PFSK-1 (cell line): Measurements from ENCODE around the gene GNAS-AS1.

ENCODE experiments used
- FOXP2 ChIP-seq: optimal IDR thresholded peaks from 2 replicates; pipeline ENCODE3; 2011; ENCODE audit warnings: borderline replicate concordance, control low read depth, inconsistent platforms; ENCODE audit not compliant: insufficient read depth; ENCODE audit errors: extremely low read length, extremely low read depth
- POLR2AphosphoS5 ChIP-seq: IDR thresholded peaks from 2 replicates; pipeline ENCODE4 v1.6.1; 2012; ENCODE audit warnings: low read depth, mild to moderate bottlenecking, control low read depth, low read length, moderate library complexity
- SIN3A ChIP-seq: IDR thresholded peaks from 2 replicates; pipeline ENCODE4 v1.6.1; 2012; ENCODE audit warnings: mild to moderate bottlenecking, low read length, moderate library complexity, borderline replicate concordance; ENCODE audit not compliant: insufficient read depth
- TAF1 ChIP-seq: IDR thresholded peaks from 2 replicates; pipeline ENCODE4 v1.6.1; 2012; ENCODE audit warnings: low read length, control low read depth, borderline replicate concordance; ENCODE audit not compliant: insufficient read depth
- TF ChIP-seq, protein P1 (sequence below), 2 experiments: IDR thresholded peaks; 2 replicates each; pipeline versions ENCODE4 v1.6.1 to v1.8.0; 2011 to 2012; ENCODE audit warnings: low read depth in 2 of 2, low read length in 2 of 2, control low read depth in 1 of 2, inconsistent platforms in 1 of 2, mild to moderate bottlenecking in 1 of 2, moderate library complexity in 1 of 2; ENCODE audit not compliant: insufficient read depth in 1 of 2

GNAS-AS1 gene

DNA sequence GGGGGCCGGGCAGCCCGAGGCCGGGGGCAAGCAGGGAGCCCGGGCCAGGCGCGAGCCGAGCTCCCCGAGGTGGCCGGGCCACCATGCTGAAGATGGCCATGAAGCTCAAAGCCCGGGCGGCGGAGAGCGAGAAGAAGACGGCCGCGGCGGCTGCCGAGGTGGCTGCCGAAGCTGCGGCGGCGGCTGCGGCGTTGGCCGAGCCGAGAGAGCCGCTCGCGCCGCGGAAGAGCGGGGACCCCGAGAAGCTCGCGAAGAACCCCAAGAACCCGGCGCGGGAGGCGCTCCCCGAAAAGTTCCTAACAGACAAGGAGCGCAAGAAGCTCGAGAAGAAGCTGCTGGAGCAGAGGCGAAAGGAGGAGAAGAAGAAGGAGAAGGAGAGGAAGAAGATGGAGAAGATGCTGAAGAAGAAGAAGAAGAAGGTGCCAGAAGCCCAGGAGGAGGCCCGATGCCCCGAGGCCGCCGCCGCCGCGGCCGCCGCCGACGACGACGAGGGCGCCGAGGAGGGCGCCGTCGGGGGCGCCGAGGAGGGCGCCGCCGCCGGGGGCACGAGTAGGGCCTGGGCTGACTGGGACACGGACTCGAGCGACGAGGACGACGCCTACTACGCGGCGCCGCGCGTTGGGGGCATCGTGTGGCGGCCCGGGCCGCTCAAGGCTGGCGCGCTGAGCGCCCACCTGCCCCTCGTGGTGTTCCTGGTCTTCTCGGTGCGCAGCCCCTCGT lies 39.3 kb upstream of the GNAS-AS1 start:
- TF ChIP-seq TAF1 (no peak), FOXP2 (no peak), POLR2AphosphoS5 (no peak), SIN3A (no peak)
- TF ChIP-seq, protein P1, sequence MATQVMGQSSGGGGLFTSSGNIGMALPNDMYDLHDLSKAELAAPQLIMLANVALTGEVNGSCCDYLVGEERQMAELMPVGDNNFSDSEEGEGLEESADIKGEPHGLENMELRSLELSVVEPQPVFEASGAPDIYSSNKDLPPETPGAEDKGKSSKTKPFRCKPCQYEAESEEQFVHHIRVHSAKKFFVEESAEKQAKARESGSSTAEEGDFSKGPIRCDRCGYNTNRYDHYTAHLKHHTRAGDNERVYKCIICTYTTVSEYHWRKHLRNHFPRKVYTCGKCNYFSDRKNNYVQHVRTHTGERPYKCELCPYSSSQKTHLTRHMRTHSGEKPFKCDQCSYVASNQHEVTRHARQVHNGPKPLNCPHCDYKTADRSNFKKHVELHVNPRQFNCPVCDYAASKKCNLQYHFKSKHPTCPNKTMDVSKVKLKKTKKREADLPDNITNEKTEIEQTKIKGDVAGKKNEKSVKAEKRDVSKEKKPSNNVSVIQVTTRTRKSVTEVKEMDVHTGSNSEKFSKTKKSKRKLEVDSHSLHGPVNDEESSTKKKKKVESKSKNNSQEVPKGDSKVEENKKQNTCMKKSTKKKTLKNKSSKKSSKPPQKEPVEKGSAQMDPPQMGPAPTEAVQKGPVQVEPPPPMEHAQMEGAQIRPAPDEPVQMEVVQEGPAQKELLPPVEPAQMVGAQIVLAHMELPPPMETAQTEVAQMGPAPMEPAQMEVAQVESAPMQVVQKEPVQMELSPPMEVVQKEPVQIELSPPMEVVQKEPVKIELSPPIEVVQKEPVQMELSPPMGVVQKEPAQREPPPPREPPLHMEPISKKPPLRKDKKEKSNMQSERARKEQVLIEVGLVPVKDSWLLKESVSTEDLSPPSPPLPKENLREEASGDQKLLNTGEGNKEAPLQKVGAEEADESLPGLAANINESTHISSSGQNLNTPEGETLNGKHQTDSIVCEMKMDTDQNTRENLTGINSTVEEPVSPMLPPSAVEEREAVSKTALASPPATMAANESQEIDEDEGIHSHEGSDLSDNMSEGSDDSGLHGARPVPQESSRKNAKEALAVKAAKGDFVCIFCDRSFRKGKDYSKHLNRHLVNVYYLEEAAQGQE (IDR thresholded peaks at IDR 0.05; ENCODE audit: insufficient read depth in 1 of 2, low read depth in 2 of 2, low read length in 2 of 2): no peak

DNA sequence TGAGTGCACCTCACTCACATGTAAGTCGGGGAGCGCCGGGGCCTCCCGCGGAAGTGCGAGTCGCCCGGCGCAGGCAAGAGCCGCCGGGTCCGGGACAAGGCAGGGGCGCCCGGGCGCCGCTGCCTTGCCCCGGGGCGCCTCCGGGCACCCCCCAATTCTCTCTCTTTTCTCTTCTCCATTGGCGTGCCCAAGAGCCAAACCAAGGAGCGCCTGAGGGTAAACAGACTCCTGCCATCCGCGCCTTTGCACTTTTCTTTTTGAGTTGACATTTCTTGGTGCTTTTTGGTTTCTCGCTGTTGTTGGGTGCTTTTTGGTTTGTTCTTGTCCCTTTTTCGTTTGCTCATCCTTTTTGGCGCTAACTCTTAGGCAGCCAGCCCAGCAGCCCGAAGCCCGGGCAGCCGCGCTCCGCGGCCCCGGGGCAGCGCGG lies 38.6 kb upstream of the GNAS-AS1 start:
- no peak for TF ChIP-seq SIN3A
- no peak for TF ChIP-seq POLR2AphosphoS5
- TF ChIP-seq FOXP2: no peak
- TF ChIP-seq, protein P1 (IDR thresholded peaks at IDR 0.05; ENCODE audit: insufficient read depth in 1 of 2, low read depth in 2 of 2, low read length in 2 of 2): no peak
- no peak for TF ChIP-seq TAF1

DNA sequence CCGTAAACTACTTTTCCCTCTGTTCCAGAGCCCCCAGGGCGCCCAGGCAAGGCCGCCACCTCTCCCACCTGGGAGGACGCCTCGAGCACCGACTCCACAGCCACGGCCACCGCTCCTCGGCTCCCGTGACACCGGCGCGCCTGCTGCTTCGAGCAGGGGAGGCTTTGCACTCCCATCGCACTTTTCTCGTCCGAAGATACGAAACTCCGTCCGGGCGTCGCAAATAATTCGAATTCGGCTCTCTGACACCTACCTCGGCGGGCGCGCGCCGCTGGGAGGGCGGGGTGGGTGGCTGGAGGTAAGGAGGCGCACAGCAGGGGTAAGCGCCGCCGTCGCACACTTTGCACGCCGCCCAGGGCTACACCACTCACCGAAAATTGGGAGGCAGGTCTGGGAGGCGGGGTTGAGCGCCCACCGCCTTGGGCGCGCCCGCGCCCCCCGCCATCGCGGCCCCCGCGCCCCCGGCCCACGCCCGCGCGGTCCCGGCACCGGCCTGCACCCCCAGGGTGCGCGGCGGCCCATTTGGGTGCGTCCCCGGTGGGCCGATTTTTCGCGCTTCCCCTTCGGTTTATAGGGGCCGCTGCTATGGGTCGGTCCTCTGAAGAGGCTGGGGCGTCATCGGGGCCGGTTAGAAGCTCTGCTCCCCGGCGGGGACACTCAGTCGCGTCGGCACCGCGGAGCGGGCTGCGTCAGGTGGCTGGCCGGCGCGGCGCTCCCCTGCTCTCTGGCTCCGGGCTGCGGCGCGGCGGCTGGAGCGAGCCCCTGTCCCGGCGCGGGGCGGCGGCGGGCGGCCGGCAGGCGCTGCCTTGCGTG lies 38.0 kb upstream of the GNAS-AS1 start:
- TF ChIP-seq POLR2AphosphoS5: no peak
- TF ChIP-seq SIN3A: no peak
- TF ChIP-seq TAF1: no peak
- TF ChIP-seq, protein P1 (IDR thresholded peaks at IDR 0.05; ENCODE audit: insufficient read depth in 1 of 2, low read depth in 2 of 2, low read length in 2 of 2): no peak
- TF ChIP-seq FOXP2: no peak

DNA sequence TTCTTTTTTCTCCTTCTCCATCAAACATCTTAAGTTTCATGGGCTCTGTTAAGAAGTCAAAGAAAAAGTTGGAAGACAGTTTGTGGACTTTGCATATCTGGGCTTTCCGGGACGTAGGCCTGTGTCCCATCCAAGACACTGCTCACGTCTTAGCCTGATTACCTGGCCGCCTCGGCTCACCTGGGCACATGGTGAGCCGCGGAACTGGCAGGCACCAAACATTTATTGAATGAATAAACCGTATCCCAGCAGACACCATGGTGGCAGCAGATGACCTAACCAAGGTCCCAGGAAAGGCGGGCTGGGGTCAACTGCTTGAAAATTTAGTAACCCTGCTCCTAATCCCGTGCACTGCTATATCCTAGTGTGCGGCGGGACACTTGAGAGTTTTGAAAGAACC lies 37.4 kb upstream of the GNAS-AS1 start:
- TF ChIP-seq POLR2AphosphoS5 (no peak), FOXP2 (no peak), SIN3A (no peak), TAF1 (no peak)
- TF ChIP-seq, protein P1 (IDR thresholded peaks at IDR 0.05; ENCODE audit: insufficient read depth in 1 of 2, low read depth in 2 of 2, low read length in 2 of 2): no peak
